HG02840 (cell line): Measurements from ENCODE around the gene TRUB2.
"Not testable (repeated sequence)": the region's sequence is repeated elsewhere in the genome, so short reads cannot be mapped to it uniquely, and the experiment has no call there.

ENCODE experiments used
- ATAC-seq: cut with Tn5 transposase; IDR thresholded peaks from one replicate; pipeline ENCODE4 v1.9.1; 2021; ENCODE audit warnings: mild to moderate bottlenecking, moderate library complexity, moderate number of reproducible peaks; ENCODE audit not compliant: unreplicated experiment, low FRiP score

Gene TRUB2

GRCh38 chr9:128341435-128341849, 19.2 kb upstream of the TRUB2 start:
- ATAC-seq = no peak

GRCh38 chr9:128340691-128341434, 18.6 kb upstream of the TRUB2 start:
- peak; percentile 26 for ATAC-seq

- peak; percentile 76 for ATAC-seq
Observed at GRCh38 chr9:128339761-128340690, 17.8 kb upstream of the TRUB2 start, which contains the start of gene SLC27A4. TSS of gene SLC27A4 (plus strand) at chr9:128340527. CDS start at chr9:128343133, 2,606 bp downstream.

GRCh38 chr9:128338852-128339614, 16.8 kb upstream of the TRUB2 start:
- ATAC-seq = not testable (repeated sequence)

- ATAC-seq = no peak
Observed at GRCh38 chr9:128337936-128338335, 15.7 kb upstream of the TRUB2 start.

GRCh38 chr9:128335914-128336313, 13.7 kb upstream of the TRUB2 start:
- ATAC-seq = no peak

- ATAC-seq = no peak
Observed at GRCh38 chr9:128335161-128335560, 12.9 kb upstream of the TRUB2 start.

- no peak for ATAC-seq
Observed at GRCh38 chr9:128333451-128333869, 11.2 kb upstream of the TRUB2 start.

GRCh38 chr9:128325629-128326028, 3.4 kb upstream of the TRUB2 start:
- ATAC-seq = no peak

- ATAC-seq = no peak
Observed at GRCh38 chr9:128324401-128324800, 2.2 kb upstream of the TRUB2 start.

- ATAC-seq = no peak
Observed at GRCh38 chr9:128323791-128324190, 1.5 kb upstream of the TRUB2 start.

GRCh38 chr9:128323212-128323730, 1.0 kb upstream of the TRUB2 start:
- no peak for ATAC-seq

- peak; percentile 5 for ATAC-seq
Observed at GRCh38 chr9:128321879-128322403, 306 bp downstream of the TRUB2 start.

GRCh38 chr9:128321343-128321742, 904 bp downstream of the TRUB2 start:
- no peak for ATAC-seq

GRCh38 chr9:128317629-128318028, 4.6 kb downstream of the TRUB2 start:
- no peak for ATAC-seq

- ATAC-seq = no peak
Observed at GRCh38 chr9:128316421-128316820, 5.8 kb downstream of the TRUB2 start.

- no peak for ATAC-seq
Observed at GRCh38 chr9:128314697-128315096, 7.5 kb downstream of the TRUB2 start.

GRCh38 chr9:128310461-128310860, 11.8 kb downstream of the TRUB2 start:
- no peak for ATAC-seq

GRCh38 chr9:128309551-128309950, 12.7 kb downstream of the TRUB2 start:
- ATAC-seq = no peak

- no peak for ATAC-seq
Observed at GRCh38 chr9:128304971-128305288, 17.3 kb downstream of the TRUB2 start.
